ENCODE data around the gene ZNF350. TPM values are rescaled to one million over a fixed set of nuclear protein-coding genes. Genes with fewer than 3 reads are reported as not detected.
"Not testable (repeated sequence)": the region's sequence is repeated elsewhere in the genome, so short reads cannot be mapped to it uniquely, and the experiment has no call there.

ZNF350 gene
- total RNA-seq, 2 donors from 2014 or later: 11.6 to 14.6 TPM

DNA sequence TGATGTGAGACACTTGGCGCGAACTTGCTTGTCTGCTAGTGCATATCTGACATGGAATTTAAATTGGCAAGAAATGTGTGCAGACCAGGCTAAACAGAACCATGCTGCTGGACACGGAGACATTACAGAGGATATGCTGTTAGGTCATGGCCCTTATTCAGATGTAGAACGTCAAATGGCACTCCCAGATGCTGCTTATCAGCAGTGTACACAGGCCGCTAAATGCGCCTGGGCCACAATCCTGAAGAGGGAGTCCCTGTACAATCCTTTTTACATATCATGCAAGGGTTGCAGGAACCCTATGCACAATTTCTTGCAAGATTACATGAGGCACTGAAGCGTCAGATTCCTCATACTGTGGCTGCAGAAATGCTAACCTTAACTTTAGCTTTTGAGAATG is 9.3 kb downstream of the ZNF350 start:
- no peak for ATAC-seq
- intact Hi-C loops (cut with DNase I, micrococcal nuclease): no loop called here
- DNase-seq: no peak

DNA sequence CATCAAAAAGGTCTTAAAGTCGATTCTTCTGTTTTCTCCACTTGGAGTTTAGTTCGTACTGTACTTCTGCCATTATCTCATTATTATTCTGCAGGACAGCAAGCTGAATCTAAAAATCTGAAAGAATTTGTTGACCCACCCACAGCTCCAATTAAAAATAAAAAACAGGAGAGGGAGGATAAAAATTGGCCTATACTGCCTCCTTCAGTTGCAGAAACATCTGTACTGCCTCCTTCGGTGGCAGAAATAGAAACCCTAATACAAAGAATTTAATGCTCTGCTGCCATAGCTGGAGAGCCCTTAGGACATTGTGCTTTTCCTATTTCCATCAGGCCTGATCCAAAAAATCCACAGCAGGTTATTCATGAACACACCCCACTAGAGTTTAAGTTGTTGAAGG is 9.8 kb downstream of the ZNF350 start:
- ATAC-seq (no peak), DNase-seq (no peak)
- intact Hi-C loops (cut with DNase I, micrococcal nuclease): no loop called here

DNA sequence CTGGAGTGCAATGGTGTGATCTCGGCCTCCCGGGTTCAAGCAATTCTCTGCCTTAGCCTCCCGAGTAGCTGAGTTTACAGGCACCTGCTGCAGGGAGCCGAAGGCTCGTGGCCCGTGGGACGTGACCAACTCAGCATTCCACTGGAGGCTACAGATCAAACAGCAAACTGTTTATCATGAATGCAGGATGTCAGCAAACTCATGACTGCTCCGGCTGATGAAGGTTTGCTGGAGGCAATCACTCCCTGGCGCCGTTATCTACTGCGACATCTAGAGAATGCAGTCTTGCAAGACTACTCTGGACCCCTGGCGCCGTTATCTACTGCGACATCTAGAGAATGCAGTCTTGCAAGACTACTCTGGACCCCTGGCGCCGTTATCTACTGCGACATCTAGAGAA is 10.9 kb downstream of the ZNF350 start:
- ATAC-seq; intact Hi-C loops (cut with DNase I, micrococcal nuclease); DNase-seq: not testable (repeated sequence)

DNA sequence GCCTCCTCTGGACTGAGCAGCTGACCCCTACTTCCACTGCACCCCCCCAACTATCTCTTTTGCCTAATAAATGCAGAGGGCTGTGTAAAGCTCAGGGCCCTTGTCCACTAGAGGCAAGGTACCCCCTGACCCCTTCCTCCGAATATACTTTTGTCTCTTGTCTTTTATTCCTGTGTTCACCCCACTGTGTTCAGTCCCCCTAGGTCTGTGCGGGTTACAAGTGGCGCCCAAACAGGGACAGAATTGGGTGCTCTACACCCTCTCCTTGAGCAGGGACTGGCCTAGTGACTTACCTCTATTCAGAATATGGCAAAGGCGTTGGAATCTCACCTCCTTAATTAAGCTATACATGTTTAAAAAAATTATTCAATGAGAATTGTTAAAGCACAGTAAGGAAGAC is 15.0 kb downstream of the ZNF350 start:
- intact Hi-C loops (cut with DNase I, micrococcal nuclease): no loop called here
- ATAC-seq: no peak
- peak in 1 of 2 donors; percentile 11 for DNase-seq

DNA sequence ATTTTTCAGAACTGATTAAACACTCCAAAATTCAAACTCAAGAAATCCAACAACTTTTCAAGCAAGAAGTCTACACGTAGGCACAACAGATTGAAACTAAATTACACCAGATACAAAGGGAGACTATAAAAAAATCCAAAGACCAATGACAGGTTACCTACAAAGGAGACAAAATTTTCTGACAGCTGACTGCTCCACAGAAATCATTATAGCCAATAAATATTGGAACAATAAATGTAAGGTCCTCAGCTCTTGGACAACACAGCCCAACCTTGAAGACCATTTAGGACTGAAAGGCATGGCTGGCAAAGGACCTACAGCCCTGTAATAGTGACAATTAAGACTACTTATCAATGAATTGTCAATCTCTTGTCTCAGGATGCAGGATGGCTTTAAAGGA is 15.9 kb downstream of the ZNF350 start:
- intact Hi-C loops (cut with DNase I, micrococcal nuclease): no loop called here
- DNase-seq (no peak), ATAC-seq (no peak)

DNA sequence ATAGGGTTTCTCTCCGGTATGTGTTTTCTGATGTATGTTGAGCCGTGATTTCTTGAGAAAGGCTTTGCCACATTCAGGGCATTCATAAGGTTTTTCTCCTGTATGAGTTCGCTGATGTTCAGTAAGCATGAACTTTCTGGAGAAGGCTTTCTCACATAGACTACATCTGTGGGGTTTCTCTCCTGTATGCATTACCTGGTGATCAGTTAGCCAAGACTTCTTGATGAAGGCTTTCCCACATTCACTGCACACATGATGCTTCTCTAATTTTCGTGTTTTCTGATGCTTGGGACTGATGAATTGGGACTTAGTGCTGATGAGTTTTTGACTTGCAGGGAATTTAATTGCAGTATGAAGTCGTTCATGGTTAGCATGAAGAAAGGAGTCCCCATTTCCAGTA is 21.1 kb downstream of the ZNF350 start:
- DNase-seq (no peak), ATAC-seq (no peak)
- intact Hi-C loops (cut with DNase I, micrococcal nuclease): no loop called here

DNA sequence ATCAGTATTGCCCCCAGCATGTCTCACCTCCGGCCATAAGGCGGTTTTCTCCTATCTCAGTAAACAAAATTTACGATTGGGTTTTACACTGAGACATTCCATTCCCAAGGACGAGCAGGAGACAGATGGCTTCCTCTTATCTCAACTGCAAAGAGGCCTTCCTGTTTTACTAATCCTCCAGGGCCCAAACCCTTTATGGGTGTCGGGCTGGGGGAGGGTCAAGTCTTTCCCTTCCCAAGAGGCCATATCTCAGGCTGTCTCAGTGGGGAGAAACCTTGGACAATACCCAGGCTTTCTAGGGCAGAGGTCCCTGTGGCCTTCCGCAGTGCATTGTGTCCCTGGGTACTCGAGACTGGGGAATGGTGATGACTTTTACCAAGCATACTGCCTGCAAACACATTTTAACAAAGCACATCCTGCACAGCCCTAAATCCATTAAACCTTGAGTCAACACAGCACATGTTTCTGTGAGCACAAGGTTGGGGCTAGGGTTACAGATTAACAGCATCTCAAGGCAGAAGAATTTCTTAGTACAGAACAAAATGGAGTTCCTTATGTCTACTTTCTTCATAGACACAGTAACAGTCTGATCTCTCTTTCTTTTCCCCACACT is 25.9 kb downstream of the ZNF350 start:
- intact Hi-C loops (cut with DNase I, micrococcal nuclease): not testable (repeated sequence)
- DNase-seq (peak; percentile 17 to 29), ATAC-seq (peak; percentile 34)

DNA sequence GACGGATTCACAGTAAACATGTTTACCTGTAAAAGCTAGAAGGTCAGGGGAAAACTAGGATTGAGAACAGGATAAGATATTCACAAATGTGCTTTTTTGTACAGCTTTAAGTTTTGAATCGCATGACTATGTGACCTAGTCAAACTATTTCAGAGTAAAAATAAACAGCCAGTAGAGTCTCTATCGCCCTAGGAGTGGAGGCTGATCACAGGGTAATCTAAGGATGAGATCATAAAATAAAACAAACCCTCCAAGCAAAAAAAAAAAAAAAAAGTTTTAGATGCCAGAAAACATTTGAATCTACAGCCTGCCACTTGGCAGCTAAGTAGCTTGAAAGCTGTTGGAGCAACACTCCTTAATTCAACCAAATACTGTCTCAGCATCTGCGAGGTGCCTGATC is 26.8 kb downstream of the ZNF350 start:
- intact Hi-C loops (cut with DNase I, micrococcal nuclease): no loop called here
- DNase-seq (no peak), ATAC-seq (peak; percentile 56)

DNA sequence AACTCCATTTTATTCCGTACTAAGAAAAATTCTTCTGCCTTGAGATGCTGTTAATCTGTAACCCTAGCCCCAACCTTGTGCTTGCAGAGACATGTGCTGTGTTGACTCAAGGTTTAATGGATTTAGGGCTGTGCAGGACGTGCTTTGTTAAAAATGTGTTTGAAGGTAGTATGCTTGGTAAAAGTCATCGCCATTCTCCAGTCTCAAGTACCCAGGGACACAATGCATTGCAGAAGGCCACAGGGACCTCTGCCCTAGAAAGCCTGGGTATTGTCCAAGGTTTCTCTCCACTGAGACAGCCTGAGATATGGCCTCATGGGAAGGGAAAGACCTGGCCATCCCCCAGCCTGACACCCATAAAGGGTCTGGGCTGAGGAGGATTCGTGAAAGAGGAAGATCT is 28.8 kb downstream of the ZNF350 start:
- ATAC-seq; intact Hi-C loops (cut with DNase I, micrococcal nuclease); DNase-seq: not testable (repeated sequence)

DNA sequence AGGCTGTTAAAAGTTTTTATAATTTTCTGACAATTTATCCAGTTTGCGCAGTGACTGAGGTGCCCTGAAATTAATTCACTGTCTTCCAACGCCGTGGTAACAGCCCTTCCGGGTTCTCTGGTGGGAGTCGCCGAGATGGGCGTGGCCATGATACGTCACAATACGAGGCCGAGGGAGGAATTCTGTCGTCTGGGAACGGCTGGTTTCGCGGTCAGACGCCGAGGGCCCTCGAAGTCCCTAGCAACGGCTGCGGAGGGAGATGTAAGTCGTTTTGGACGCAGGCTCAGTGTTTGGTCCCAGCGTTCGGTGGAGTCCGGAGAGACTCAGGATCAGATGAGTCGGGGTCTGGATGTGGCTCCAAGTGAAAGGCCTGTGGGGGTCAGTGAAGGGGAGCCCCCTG is 37.7 kb downstream of the ZNF350 start:
- DNase-seq: no peak
- ATAC-seq: no peak
- intact Hi-C loops (cut with DNase I, micrococcal nuclease): no loop called here

DNA sequence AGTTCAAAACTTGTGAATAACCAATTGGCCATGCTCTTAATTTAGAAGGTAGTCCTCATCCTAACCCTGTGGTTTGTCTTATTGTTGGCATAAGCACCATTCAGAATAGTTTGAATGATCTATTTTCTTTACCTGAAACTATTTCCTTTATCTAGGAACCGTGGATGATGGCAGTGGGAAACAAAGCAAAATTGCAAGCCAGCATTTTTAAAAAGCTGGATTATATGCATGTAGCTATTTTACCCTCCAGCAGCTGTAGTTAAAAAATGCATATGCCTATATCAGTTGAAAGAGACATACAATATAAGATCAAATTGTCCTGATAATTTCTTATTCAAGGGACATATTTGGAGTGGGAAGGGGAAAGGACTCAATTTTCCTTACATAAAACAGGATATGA is 40.0 kb downstream of the ZNF350 start:
- intact Hi-C loops (cut with DNase I, micrococcal nuclease): no loop called here
- DNase-seq: no peak
- no peak for ATAC-seq

DNA sequence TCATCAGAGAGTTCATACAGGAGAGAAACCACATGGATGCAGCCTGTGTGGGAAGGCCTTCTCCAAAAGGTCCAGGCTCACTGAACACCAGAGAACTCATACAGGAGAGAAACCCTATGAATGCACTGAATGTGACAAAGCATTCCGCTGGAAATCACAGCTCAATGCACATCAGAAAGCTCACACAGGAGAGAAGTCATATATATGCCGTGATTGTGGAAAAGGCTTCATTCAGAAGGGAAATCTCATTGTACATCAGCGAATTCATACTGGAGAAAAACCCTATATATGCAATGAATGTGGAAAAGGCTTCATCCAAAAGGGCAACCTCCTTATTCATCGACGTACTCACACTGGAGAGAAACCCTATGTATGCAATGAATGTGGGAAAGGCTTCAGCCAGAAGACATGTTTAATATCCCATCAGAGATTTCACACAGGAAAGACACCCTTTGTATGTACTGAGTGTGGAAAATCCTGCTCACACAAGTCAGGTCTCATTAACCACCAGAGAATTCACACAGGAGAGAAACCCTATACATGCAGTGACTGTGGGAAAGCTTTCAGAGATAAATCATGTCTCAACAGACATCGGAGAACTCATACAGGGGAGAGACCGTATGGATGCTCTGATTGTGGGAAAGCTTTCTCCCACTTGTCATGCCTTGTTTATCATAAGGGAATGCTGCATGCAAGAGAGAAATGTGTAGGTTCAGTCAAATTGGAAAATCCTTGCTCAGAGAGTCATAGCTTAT is 41.7 kb downstream of the ZNF350 start:
- DNase-seq: no peak
- no peak for ATAC-seq
- intact Hi-C loops (cut with DNase I, micrococcal nuclease): no loop called here

DNA sequence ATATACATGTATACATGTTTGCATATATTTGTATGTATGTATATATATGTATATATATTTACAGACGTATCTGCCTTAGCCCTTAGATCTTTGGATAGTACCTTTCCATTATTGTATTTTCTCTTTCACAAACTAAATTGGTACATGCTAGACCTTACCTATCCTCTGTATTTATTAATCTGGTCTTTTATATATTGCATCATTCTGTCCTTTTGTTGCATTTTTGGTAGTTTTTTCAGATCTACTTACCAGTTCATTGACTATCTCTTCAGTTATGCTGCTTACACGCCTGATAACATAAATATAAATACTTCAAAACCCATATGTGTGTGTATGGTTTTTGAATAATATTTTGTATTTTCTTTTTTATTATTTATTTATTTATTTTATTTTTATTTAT is 47.7 kb downstream of the ZNF350 start:
- DNase-seq (no peak), ATAC-seq (no peak)
- intact Hi-C loops (cut with DNase I, micrococcal nuclease): no loop called here

DNA sequence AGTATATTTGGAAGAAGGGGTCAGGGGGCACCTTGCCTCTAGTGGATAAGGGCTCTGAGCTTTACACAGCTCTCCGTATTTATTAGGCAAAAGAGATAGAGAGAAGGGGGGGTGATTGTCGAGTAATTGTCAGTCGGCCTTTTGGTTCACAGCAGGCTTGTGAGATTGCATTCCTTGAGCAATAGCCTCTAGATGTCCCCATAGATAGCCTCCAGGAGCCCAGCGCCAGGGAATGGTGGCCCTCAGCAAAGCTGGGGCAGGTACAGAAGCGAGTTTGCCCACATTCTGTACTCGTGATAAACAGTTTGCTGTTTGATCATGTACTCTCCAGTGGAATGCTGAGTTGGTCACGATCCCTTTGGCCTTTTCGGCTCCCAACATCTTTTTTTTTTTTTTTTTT is 54.7 kb downstream of the ZNF350 start:
- DNase-seq (no peak), ATAC-seq (no peak)
- intact Hi-C loops (cut with DNase I, micrococcal nuclease): no loop called here

DNA sequence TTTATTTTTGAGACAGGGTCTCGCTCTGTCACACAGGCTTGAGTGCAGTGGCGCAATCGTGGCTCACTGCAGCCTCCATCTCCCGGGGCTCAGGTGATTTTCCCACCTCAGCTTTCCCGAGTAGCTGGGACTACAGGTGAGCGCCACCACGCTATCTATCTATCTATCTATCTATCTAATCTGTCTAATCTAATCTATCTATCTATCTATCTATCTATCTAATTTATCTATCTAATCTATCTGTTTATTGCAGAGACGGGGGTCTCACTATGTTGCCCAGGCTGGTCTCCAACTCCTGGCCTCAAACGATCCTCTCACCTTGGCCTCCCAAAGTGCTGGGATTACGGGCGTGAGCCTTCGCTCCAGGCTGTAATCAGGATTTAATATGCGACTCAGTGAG is 58.8 kb downstream of the ZNF350 start:
- intact Hi-C loops (cut with DNase I, micrococcal nuclease): no loop called here

DNA sequence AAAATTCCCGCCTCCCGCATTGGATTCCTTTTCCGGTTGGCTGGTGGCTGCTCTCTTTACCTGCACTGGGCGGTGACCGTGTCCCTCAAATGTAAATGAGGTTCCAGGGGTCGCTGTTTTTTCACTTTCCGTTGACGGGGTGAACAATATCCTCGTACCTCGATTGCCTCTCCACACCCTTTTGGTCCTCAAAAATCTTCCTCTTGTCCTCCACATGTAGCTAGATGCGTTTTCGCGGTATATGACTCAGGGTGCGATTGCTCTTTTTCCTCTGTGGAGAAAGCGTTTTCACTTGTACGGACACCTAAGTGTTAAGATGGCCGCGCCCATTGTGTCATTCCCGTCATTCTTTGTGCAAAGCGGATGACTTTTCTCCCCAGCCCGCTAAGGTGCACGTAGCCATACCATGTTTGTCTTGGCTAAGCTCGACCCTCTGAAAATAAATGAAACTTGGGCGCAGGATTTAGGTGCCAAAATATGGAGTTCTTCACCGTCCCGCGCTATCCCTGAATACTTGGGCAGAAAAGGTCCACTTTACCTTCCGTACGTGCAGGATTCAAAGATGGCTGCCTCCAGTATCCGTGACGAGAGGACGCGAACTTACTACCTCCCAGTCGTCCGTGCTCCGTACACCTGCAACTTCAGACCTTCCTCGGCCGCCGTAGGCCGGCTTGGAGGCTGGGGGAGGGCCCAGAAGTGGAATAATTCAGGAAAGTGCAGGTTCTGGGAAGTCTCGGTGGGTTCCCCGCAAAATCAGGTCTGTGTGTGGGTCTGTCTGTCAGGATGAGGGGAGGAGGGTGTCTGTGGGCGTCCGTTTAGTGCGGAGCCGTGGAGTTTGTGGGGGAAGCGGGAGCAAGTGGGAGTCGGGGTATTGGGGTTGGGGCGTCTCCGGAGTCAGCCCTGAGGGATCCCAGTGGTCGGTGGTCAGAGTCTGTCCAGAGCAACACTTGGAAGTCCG is 59.6 kb downstream of the ZNF350 start, which contains the start of gene ZNF613:
Gene ZNF613 (plus strand): TSS at position 689 of the 958 bp plus-strand sequence. CDS start 8,749 bp downstream, outside the sequence.
- intact Hi-C loops (cut with DNase I, micrococcal nuclease): no loop called here
- ATAC-seq: peak; percentile 98

More for the DNA sequence above, 58.8 kb downstream of the ZNF350 start:
- DNase-seq (no peak), ATAC-seq (no peak)

DNA sequence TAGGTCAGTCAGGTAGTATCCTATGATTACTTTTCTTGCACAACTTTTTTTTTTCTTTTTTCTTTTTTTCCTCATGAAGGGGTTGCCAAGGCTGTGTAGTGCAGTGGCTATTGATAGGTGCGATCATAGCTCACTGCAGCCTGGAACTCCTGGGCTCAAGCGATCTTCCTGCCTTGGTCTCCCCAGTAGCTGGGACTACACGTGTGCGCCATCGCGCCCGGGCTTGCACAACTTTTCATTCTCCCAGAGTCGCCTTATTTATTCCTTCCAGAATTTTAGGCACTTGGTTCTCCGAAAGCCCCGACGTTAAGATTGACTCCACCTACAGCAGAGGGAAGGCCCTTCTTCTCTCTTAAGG is 60.2 kb downstream of the ZNF350 start:
- intact Hi-C loops (cut with DNase I, micrococcal nuclease): no loop called here
- no peak for DNase-seq
- ATAC-seq: no peak

More for the DNA sequence above, 59.6 kb downstream of the ZNF350 start, which contains the start of gene ZNF613:
- DNase-seq: peak; percentile 90 to 92

DNA sequence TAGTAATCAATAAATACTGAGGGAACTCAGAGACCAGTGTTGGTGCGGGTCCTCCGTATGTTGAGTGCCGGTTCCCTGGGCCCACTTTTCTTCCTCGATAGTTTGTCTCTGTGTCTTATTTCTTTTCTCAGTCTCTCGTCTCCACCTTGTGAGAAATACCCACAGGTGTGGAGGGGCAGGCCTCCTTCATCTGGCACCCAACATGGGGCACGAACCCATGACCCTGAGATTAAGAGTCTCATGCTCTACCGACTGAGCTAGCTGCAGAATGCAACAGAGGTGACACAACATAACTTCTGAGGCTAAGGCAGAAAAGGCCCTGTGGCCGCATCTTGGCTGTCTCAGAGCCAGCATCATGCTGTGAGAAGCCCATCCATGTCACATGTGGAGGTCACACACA is 64.7 kb downstream of the ZNF350 start:
- intact Hi-C loops (cut with DNase I, micrococcal nuclease): no loop called here
- ATAC-seq: no peak
- DNase-seq: no peak

DNA sequence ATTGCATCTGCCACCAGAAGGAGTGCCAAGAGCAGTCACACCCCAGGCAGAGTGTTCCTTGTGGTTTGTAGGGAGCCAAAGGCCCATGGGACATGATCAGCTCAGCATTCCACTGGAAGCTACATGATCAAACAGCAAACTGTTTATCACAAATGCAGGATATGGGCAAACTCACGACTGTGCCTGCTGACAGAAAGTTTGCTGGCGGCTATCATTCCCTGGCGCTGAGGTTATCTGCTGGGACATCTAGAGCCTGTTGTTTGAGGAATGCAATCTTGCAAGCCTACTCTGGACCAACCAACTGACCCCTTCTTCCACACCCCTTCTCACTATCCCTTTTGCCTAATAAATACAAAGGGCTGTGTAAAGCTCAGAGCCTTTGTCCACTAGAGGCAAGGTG is 67.0 kb downstream of the ZNF350 start:
- no peak for DNase-seq
- no peak for ATAC-seq
- intact Hi-C loops (cut with DNase I, micrococcal nuclease): no loop called here

DNA sequence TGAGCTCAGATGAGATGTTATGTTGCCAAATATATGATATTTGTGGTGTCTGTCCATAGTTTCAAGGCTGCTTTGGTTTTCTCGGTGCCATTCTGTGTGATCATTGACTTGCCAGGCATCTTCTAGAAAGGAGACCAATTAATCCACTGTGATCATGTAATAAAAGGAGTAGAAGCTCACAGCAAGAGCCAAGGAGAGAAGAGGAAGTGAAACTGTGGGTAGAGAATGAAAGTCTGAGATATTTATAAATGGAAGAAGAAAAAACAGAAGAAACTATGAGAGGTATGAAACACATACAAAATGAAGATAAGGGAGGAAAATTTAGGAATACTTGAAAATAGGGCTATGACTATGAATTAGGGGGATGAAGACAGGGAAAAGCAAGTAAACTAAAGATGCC is 70.5 kb downstream of the ZNF350 start:
- no peak for ATAC-seq
- intact Hi-C loops (cut with DNase I, micrococcal nuclease): no loop called here

More for the DNA sequence above, 70.5 kb downstream of the ZNF350 start:
- no peak for DNase-seq
